ENCODE data around the gene UMODL1.

The UMODL1 gene

DNA sequence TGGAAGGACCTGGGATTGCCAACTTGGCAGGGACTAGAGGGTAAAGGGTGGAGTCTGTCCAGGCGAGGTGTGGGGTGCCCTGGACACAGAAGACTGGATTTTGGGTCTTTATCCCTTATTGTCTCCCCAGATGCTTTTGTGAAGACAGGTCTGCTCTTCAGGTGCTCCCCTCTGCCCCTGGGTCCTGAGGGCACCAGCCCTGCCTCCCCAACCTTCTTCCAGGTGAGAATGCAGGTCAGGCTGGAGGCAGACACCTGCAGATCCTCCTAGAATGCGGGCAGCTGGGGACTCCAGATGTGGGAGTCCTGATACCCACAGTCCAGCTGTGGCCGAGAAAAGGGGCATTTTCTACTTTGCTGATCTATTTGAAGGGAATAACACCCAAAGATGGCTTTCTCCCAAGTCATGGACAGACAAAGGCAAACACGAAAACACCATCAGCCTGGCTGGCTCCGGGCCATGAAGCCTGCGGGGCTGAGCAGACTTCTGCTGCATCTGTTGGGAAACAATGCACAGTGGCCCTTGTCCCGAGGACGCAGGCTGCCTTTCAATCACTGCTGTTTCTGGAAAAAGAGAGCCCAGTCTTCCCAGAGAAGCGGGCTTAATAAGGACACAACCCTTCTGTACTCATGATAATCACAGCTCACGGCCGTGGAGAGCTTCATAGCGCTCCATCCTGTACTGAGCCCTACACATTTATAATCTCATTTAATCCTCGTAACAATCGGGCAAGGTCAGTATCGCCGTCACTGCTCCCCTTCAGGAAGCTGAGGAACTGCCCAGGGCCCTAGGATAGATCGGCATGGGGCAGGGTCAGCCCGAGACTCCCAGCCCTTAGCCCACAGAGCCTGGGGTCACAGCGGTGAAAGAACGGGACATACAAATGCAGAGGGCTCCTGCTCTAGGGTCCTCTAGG lies 85.8 kb downstream of the UMODL1 start:
- ChIA-PET POLR2A (ENCODE audit: low non-redundant PET) (no interaction called here), CTCF (interaction anchor here (0.9 to 1.5 kb wide), 2 partner anchors 12 to 31 kb away, joined by 3 to 5 read pairs; no protein-coding TSS in a partner anchor)
- 0 out of 2 replicates have a peak overlapping the region, but pooled peaks have one; percentile 13 for H3K27ac ChIP-seq
- no peak for DNase-seq (ENCODE audit: low spot score)
- TF ChIP-seq, protein P1, sequence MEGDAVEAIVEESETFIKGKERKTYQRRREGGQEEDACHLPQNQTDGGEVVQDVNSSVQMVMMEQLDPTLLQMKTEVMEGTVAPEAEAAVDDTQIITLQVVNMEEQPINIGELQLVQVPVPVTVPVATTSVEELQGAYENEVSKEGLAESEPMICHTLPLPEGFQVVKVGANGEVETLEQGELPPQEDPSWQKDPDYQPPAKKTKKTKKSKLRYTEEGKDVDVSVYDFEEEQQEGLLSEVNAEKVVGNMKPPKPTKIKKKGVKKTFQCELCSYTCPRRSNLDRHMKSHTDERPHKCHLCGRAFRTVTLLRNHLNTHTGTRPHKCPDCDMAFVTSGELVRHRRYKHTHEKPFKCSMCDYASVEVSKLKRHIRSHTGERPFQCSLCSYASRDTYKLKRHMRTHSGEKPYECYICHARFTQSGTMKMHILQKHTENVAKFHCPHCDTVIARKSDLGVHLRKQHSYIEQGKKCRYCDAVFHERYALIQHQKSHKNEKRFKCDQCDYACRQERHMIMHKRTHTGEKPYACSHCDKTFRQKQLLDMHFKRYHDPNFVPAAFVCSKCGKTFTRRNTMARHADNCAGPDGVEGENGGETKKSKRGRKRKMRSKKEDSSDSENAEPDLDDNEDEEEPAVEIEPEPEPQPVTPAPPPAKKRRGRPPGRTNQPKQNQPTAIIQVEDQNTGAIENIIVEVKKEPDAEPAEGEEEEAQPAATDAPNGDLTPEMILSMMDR (conservative IDR thresholded peaks at IDR 0.05; ENCODE audit: low read depth), result no peak

DNA sequence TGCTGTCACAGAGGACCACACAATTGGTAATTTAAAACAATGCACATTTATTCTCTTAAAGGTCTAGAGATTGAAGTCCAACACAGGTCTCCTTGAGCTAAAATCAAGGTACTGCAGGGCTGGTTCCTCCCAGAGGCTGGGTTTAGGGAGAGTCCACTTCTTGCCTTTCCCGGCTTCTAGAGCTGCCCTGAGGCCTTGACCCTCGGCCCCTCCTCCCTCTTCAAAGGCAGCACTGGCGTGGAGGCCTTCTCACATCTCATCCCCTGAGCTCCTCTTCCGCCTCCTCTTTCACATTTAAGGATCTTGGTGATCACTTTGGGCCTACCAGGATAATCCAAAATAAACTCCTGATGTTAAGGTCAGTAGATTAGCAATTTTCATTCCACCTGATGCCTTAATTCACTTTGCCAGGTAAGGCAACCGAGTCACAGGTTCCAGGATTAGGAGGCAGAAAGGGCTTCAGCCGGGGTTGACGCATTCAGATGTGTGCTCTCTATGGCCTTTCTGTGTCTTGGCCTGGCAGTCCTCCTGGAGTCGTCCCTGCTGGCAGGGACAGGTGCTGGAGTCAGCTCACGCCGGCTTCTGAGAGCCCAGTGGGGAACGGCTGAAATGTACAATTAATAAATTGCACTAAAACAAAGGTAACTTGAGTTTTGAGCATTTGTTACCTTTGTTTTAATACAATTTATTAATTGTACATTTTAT lies 86.6 kb downstream of the UMODL1 start:
- no peak overlapping the region for H3K27ac ChIP-seq
- POLR2A ChIA-PET (ENCODE audit: low non-redundant PET), result no interaction called here
- DNase-seq (ENCODE audit: low spot score), result no peak
- TF ChIP-seq, protein P1 (conservative IDR thresholded peaks at IDR 0.05; ENCODE audit: low read depth), result no peak
- CTCF ChIA-PET, result interaction anchor here (1.5 kb wide), 1 partner anchor 12 kb away, joined by 5 read pairs; no protein-coding TSS in a partner anchor

DNA sequence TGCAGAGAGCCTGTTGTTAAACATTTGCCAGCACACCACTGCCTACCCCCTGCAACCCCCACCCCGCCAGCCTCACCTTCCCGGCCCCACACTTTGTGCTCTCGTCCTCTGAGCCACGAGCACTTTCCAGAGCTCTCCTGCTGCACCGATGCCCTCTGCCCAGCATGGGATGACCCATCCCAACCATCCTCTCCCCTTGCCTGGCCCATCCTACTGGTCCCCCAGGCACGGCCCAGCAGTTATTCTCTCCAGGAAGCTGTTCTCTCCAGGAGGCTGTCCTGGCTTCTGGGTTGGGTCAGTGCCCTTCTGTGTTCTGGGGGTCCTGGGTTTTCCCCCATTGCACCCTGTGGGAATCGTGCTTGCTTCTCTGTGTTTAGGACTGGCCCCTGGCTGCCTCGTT lies 87.7 kb downstream of the UMODL1 start:
- ChIA-PET CTCF (interaction anchor here (0.6 kb wide), 1 partner anchor 84 kb away, joined by 5 read pairs; no protein-coding TSS in a partner anchor), POLR2A (ENCODE audit: low non-redundant PET) (no interaction called here)
- no peak for DNase-seq (ENCODE audit: low spot score)
- no peak overlapping the region for H3K27ac ChIP-seq
- TF ChIP-seq, protein P1 (conservative IDR thresholded peaks at IDR 0.05; ENCODE audit: low read depth), result no peak

DNA sequence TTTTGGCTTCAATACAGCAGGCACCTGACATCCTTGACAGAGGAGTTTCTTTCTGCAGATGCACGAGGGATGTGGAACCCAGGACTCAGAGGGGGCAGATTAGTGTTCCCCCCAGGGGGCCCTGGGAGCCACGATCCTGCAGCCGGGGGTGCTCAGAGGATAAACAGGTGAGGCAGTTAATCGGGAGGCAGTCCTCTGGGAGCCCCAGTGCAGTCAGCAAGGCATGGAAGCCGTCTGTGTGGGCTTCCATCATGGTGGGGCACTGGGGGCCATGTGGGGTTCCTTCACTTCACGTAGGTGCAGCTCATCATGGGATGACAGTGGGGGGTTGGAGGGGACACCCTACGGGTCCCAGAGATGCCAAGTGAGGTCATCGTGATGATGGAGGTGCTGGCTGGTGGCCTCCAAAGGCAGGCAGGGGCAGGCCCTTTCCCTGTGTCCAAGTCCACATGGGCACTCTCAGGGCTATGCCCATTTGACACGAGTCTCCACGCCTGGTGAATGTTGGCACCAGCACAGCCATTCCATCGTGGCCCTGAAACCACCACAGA lies 88.5 kb downstream of the UMODL1 start:
- H3K27ac ChIP-seq, result no peak overlapping the region
- no peak for DNase-seq (ENCODE audit: low spot score)
- TF ChIP-seq, protein P1 (conservative IDR thresholded peaks at IDR 0.05; ENCODE audit: low read depth), result no peak
- CTCF ChIA-PET, result interaction anchor here (0.6 kb wide), 2 partner anchors 83 to 335 kb away, joined by 3 to 5 read pairs; no protein-coding TSS in a partner anchor
- POLR2A ChIA-PET (ENCODE audit: low non-redundant PET), result no interaction called here

DNA sequence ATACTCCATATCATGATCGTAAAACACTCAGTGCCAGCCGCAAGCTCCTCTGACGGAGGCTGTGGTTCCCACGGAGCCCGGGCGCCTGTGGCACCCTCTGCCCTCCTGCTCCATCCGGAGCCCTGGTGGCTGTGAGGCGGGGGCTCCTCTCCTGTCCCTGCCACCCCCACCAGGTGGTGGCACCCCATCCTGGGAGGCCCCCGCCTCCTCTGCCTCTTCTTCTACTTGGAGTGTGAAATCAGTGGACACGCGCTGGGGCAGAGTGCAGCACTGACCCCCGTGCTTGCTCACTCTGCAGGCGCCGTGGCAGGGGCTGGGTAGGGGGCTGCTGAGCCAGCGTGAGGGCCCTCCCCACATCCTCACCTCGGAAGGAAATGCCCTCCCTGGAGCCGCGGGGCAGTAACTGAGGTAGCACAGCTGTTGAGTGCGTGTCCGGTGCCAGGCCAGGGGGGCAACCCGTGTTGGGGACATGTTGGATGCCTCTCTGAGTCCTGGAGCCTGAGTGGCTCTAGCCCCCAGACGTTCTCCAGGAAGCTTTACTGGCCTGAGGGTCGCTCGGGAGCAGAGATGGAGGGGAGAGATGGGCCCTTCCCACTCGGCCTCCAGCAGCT lies 89.1 kb downstream of the UMODL1 start:
- TF ChIP-seq, protein P1 (conservative IDR thresholded peaks at IDR 0.05; ENCODE audit: low read depth), result no peak
- DNase-seq (ENCODE audit: low spot score), result no peak
- CTCF ChIA-PET, result no interaction called here
- no peak overlapping the region for H3K27ac ChIP-seq
- POLR2A ChIA-PET (ENCODE audit: low non-redundant PET), result no interaction called here

DNA sequence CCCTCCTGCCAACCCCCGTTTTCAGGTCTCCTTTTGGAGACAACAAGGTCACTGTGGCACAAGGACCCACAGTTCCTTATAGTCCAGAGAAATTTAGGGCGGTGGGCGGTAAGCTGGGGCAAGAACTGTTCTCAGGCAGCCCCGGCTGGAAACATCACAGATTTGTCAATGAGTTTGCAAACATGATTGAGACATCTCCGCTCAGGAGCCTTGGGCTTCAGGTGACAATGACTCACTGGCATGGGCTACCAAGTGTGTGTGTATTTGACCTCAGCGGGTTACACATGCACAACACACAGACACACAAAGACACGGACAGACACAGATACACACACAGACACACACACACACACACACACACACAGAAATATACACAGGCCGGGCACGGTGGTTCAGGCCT lies 89.6 kb downstream of the UMODL1 start:
- TF ChIP-seq, protein P1 (conservative IDR thresholded peaks at IDR 0.05; ENCODE audit: low read depth), result no peak
- ChIA-PET POLR2A (ENCODE audit: low non-redundant PET) (no interaction called here), CTCF (no interaction called here)
- no peak overlapping the region for H3K27ac ChIP-seq
- no peak for DNase-seq (ENCODE audit: low spot score)
